GM19372 (cell line): ENCODE data around the gene CNNM2.
"Not testable (repeated sequence)": the region's sequence is repeated elsewhere in the genome, so short reads cannot be mapped to it uniquely, and the experiment has no call there.

Experiments used
- ATAC-seq: cut with Tn5 transposase; IDR thresholded peaks from one replicate; pipeline ENCODE4 v1.9.1; 2021; ENCODE audit warnings: mild to moderate bottlenecking, low read depth, moderate library complexity; ENCODE audit not compliant: unreplicated experiment

Gene CNNM2

GRCh38 chr10:103021900-103022293, 103.8 kb downstream of the CNNM2 start:
- ATAC-seq = no peak

GRCh38 chr10:103025696-103026095, 107.6 kb downstream of the CNNM2 start:
- ATAC-seq = no peak

GRCh38 chr10:103038570-103038969, 120.5 kb downstream of the CNNM2 start:
- ATAC-seq = no peak

GRCh38 chr10:103040418-103040817, 122.3 kb downstream of the CNNM2 start:
- no peak for ATAC-seq

GRCh38 chr10:103041391-103041790, 123.3 kb downstream of the CNNM2 start:
- no peak for ATAC-seq

GRCh38 chr10:103042129-103042528, 124.0 kb downstream of the CNNM2 start:
- ATAC-seq = no peak

- ATAC-seq = no peak
Observed at GRCh38 chr10:103042908-103043307, 124.8 kb downstream of the CNNM2 start.

GRCh38 chr10:103044942-103045489, 126.9 kb downstream of the CNNM2 start:
- ATAC-seq = no peak

- no peak for ATAC-seq
Observed at GRCh38 chr10:103045961-103046360, 127.9 kb downstream of the CNNM2 start.

- ATAC-seq = no peak
Observed at GRCh38 chr10:103047381-103047780, 129.3 kb downstream of the CNNM2 start.

- no peak for ATAC-seq
Observed at GRCh38 chr10:103049237-103049636, 131.1 kb downstream of the CNNM2 start.

GRCh38 chr10:103053659-103054581, 135.8 kb downstream of the CNNM2 start:
- peak; percentile 90 for ATAC-seq

GRCh38 chr10:103054621-103055020, 136.5 kb downstream of the CNNM2 start:
- no peak for ATAC-seq

- no peak for ATAC-seq
Observed at GRCh38 chr10:103055105-103055504, 137.0 kb downstream of the CNNM2 start.

- no peak for ATAC-seq
Observed at GRCh38 chr10:103058034-103058433, 139.9 kb downstream of the CNNM2 start.

- ATAC-seq = no peak
Observed at GRCh38 chr10:103060575-103060974, 142.5 kb downstream of the CNNM2 start.

- ATAC-seq = no peak
Observed at GRCh38 chr10:103062854-103063590, 144.9 kb downstream of the CNNM2 start.

- ATAC-seq = no peak
Observed at GRCh38 chr10:103064956-103065355, 146.9 kb downstream of the CNNM2 start.

GRCh38 chr10:103066141-103067098, 148.3 kb downstream of the CNNM2 start:
- ATAC-seq = no peak

- ATAC-seq = not testable (repeated sequence)
Observed at GRCh38 chr10:103067099-103067477, 149.0 kb downstream of the CNNM2 start.
